CD4-positive, alpha-beta T cell treated with Interferon alpha-2 for 1 hour (primary cell): ENCODE measurements around the gene SH3D19.

ENCODE experiments used
- DNase-seq, 2 donors: peaks; one replicate each; pipeline ENCODE4 v3.0.0-alpha.2; 2020 to 2022

SH3D19 gene

GRCh38 chr4:151226004-151226932 lies 99.1 kb downstream of the SH3D19 start:
- DNase-seq: no peak

- DNase-seq: no peak
These were observed 101.9 kb downstream of the SH3D19 start for GRCh38 chr4:151223465-151223864.

DNA sequence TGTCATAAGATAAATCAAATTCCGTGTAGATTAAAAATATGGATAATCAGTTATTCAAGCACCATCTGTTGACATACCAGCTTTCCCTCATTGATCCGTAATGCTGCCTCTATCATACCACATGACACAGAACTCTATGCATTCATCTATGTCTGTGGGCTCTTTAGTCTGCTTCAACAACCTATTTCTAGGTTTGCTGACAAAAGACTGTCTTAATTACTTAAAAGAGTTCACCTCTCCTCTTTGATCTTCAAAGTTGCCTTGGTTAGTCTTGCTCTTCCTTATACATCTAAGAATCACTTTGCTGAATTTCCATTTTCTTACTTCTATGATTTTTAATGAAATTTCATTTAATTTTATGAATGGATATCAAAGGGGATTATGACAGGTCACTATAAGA lies 105.5 kb downstream of the SH3D19 start:
- no peak for DNase-seq

GRCh38 chr4:151219091-151219490 lies 106.3 kb downstream of the SH3D19 start:
- no peak for DNase-seq

DNA sequence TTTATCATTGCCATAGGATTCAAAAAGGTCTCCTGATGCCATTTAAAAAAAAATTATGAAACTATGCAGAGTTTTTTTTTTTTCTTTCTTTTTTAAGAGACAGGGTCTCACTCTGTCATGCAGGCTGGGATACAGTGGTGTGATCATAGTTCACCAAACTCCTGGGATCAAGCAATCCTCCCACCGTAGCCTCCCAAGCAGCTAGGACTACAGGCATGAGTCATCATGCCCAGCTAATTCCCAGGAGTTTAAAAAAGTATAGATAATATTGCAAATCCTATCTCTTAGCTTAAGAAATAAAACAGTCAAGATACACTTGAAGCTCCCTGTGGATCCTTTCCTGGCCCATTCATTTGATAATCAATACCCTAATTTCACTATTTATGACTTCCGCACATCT lies 107.1 kb downstream of the SH3D19 start:
- no peak for DNase-seq

- DNase-seq: no peak
These were observed 108.1 kb downstream of the SH3D19 start for GRCh38 chr4:151217326-151217725.

DNA sequence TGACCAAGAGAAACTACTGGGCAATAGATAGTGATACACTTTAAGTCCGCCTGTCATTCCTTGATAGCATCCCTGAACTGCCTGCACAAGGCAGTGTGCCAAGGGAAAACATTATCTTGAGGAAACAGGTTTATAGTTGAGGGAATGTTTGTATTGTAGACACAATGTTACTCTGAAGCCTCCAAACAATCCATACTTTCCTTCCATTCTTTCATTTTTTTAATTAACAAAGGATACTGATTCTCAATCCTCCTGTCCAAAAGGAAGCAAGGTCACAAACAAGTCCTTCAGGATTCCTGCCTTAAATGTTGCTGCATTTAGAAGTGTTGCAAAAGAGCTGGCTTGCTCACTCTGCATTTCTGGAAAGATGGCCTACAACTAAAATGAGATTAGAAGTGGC lies 110.1 kb downstream of the SH3D19 start:
- DNase-seq: no peak

GRCh38 chr4:151207868-151208267 lies 117.5 kb downstream of the SH3D19 start:
- no peak for DNase-seq

DNA sequence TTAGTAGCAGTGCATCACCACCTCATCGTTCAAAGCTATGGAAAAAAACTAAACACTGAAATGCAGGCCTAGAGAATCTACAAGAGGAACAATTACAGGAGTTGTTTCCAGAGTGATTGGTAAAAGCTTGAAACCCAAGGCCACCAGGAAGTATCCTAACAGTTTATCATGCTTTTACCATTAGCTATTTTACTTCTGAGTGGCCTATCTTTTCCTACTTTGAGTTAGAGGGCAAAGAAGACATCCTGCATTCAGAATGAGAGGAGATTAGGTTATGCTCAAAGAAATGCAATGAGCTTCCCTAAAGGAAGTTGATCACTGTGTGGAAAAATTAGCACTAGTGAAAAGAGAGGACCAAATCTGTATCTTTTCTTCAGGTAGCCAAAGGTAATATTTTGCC lies 118.2 kb downstream of the SH3D19 start:
- no peak for DNase-seq

DNA sequence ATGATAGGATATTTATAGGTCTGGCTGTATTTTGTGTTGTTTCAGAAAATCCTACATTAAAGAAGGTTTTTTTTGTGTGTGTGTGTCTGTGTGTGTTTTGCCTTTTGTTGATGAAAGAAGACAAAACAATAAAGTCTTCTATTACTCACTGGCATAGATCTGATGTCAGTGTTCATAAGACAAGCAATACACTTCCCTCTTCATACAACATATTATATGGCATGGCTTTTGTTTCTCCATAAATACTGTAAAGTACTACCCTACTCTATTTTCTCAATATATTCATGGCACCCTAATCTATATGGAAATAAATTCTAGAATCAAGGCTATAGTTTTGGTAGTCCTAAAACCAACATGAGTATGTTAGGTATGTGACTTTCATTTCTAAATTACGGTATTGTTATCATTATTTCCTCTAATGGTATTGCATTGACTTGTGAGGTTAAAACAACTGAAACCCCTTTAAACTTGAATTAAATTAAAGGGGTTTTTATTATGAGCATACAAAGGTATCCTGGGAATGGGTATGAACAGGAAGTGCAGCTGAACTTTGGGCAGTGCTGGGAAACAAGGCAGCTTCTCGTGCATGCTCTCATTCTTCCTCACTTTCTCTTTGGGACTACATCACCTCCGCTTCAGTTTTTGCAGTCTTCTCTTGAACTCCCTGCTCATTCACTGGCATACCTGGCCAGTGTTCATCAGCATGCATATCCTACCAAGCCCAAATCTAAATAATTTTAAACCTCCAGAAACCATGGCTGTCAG lies 119.0 kb downstream of the SH3D19 start:
- DNase-seq: no peak

DNA sequence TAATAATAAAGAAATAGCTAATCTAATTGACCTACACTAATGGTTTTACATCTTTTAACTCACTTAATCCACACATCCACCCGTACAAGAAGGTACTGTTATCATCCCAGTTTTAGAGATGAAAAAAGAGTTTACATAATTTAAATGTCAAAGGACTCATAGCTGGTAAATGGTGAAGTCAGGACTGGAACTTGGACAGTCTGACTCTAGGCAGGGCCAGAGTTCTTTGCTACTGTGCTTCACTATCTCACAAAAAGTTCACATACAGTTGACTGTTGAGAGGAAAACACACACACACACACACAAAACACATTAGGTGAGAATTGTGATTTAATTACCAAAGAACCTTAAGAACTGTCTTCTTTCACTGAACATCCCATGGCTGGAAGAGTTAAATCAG lies 119.7 kb downstream of the SH3D19 start:
- no peak for DNase-seq

DNA sequence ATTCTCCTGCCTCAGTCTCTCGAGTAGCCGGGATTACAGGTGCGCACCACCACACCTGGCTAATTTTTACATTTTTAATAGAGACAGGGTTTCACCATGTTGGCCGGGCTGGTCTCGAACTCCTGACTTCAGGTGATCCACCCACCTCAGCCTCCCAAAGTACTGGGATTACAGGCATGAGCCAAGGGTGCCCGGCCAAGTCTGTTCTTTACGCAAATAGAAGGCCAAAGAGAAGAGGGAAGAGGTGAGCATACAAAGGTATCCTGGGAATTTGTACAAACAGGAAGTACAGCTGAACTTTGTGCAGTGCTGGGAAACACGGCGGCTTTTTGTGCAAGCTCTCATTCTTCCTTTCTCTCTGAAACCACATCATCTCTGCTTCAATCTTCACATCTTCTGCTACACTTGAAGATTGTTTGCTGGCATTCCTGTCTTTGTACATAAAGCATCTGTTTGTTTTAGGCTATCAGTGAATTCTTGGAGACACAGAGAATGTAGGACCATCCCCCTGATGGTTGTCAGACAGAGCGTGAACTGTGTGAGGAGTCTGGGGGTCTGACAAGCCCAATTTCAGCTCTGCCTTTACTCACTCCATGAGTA lies 120.4 kb downstream of the SH3D19 start:
- no peak for DNase-seq

GRCh38 chr4:151202851-151203455 lies 122.5 kb downstream of the SH3D19 start:
- no peak for DNase-seq

GRCh38 chr4:151202381-151202780 lies 123.0 kb downstream of the SH3D19 start:
- DNase-seq: no peak

- no peak for DNase-seq
These were observed 125.8 kb downstream of the SH3D19 start for GRCh38 chr4:151199319-151200190.

GRCh38 chr4:151198748-151199147 lies 126.7 kb downstream of the SH3D19 start:
- DNase-seq: no peak

DNA sequence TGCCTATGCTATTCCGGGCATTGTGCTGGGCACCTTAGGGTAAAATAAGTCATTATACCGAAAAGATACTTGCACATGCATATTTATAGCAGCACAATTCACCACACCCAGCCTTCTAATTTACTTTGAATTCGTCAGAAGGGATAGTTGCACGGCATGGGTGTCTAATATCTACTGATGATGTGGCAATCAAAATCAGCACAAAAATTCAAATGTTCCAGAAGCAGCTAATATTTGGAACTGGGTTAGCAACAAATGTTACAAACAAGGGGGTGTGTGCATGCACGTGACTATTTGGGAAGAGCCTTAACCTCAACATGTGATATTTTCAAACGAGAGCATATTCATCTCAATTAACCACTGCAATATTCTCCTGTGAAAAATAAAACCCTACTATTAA lies 128.2 kb downstream of the SH3D19 start:
- no peak for DNase-seq

- DNase-seq: no peak
These were observed 129.6 kb downstream of the SH3D19 start for GRCh38 chr4:151195801-151196200.

GRCh38 chr4:151193414-151193813 lies 132.0 kb downstream of the SH3D19 start:
- DNase-seq: no peak

GRCh38 chr4:151192556-151193235 lies 132.7 kb downstream of the SH3D19 start:
- no peak for DNase-seq
